Spleen (tissue), 11 donors: ENCODE measurements around the gene PTPRN2. TPM values are rescaled to one million over a fixed set of nuclear protein-coding genes. Genes with fewer than 3 reads are reported as not detected.

ENCODE experiments used
- DNase-seq: peaks from one replicate; pipeline ENCODE4 v3.0.0-alpha.2; 2020
- H3K27ac ChIP-seq, 8 donors: fragments of 200-600 bp; sonication (generic) in 7 of 8; 1 replicate in 4 of 8; 2 replicates in 4 of 8; pipeline versions ENCODE4 v1.5.0 to v1.8.0; 2016 to 2021; ENCODE audit warnings: inconsistent platforms in 4 of 8, mild to moderate bottlenecking in 4 of 8, moderate library complexity in 1 of 8
- H3K27me3 ChIP-seq, 7 donors: fragments of 200-600 bp; sonication (generic) in 6 of 7; replicated peaks in 1 of 7; 1 replicate in 4 of 7; 2 replicates in 3 of 7; pipeline versions ENCODE4 v1.5.0 to v1.8.0; 2016 to 2021; ENCODE audit warnings: inconsistent platforms in 3 of 7, mild to moderate bottlenecking in 1 of 7
- H3K36me3 ChIP-seq, 6 donors: fragments of 200-600 bp; sonication (generic) in 5 of 6; 1 replicate in 4 of 6; 2 replicates in 2 of 6; pipeline versions ENCODE4 v1.5.0 to v1.8.0; 2016 to 2021; ENCODE audit warnings: inconsistent platforms in 2 of 6
- H3K4me1 ChIP-seq, 6 donors: fragments of 200-600 bp; sonication (generic) in 5 of 6; 1 replicate in 3 of 6; 2 replicates in 3 of 6; pipeline versions ENCODE4 v1.5.0 to v1.8.0; 2016 to 2021; ENCODE audit warnings: inconsistent platforms in 3 of 6
- H3K4me3 ChIP-seq, 8 donors: fragments of 200-600 bp; sonication (generic) in 7 of 8; 1 replicate in 4 of 8; 2 replicates in 4 of 8; pipeline versions ENCODE4 v1.5.0 to v1.8.0; 2016 to 2021; ENCODE audit warnings: inconsistent platforms in 4 of 8, mild to moderate bottlenecking in 4 of 8, moderate library complexity in 2 of 8
- H3K9me3 ChIP-seq, 8 donors: fragments of 200-600 bp; sonication (generic) in 7 of 8; 1 replicate in 4 of 8; 2 replicates in 4 of 8; pipeline versions ENCODE4 v1.5.0 to v1.8.0; 2016 to 2021; ENCODE audit warnings: inconsistent platforms in 4 of 8
- CTCF ChIP-seq, 11 experiments: fragments of 200-600 bp in 7 of 11; fragments of 450-650 bp in 4 of 11; sonication (generic) in 4 of 11; IDR thresholded peaks in 8 of 11; conservative IDR thresholded peaks in 3 of 11; 1 replicate in 7 of 11; 2 replicates in 4 of 11; pipeline versions ENCODE4 v1.4.0 to v1.8.0; 2016 to 2021; ENCODE audit warnings: antibody characterized with exemption in 11 of 11, inconsistent platforms in 4 of 11, mild to moderate bottlenecking in 1 of 11
- POLR2A ChIP-seq, 3 donors: fragments of 450-650 bp; IDR thresholded peaks; one replicate each; pipeline ENCODE4 v1.5.1; 2017; ENCODE audit warnings: antibody characterized with exemption in 3 of 3, mild to moderate bottlenecking in 1 of 3
- POLR2AphosphoS5 ChIP-seq, 3 donors: sonication (generic); formaldehyde crosslinking; IDR thresholded peaks; one replicate each; pipeline ENCODE4 v1.5.1; 2017; ENCODE audit warnings: antibody characterized with exemption in 3 of 3
- WGBS, 5 donors: extraction: QIAGEN DNeasy Blood & Tissue Kit in 3 of 5; methylation state at CpG; one replicate each; pipeline versions ENCODE4 v1.1.5 to v1.1.7; 2013 to 2018; 5-methylcytosine and 5-hydroxymethylcytosine counted together
- intact Hi-C: fragments of 100-400 bp; cut with DNase I; formaldehyde crosslinking; loops from one replicate; pipeline ENCODE4 v1.15.0; 2023; ENCODE audit warnings: low total_unique reads
- polyA plus RNA-seq, 3 donors: library from polyadenylated mRNA; stranded (reverse); fragments of 200-250 nt; gene quantifications; one replicate each; pipeline ENCODE4 v1.2.1, GENCODE V29; 2013
- total RNA-seq, 7 donors: library from RNA; depleted of rRNA in 3 of 7; stranded (reverse); fragments of >200 nt in 3 of 7; fragmentation: NEBNext Ultra II Directional in 4 of 7; extraction: Animal tissue kit (Norgen Biotek cat#: 25700) in 4 of 7; gene quantifications; one replicate each; pipeline versions ENCODE4 v1.1.0 to v1.2.1, GENCODE V29; 2016 to 2021
- donor health status: healthy with polysubstance abuse.
- donor health status: DM: no; HTN: no; CAD: no; lungs with moderate emphysema.
- donor health status: DM: no; HTN: no; CAD: no.
- donor health status: Bipolar disorder and iron deficiency.
- donor health status: healthy.
- donor health status: DM: no; HTN: no; CAD: no.
- donor health status: DM: yes; HTN: yes; CAD: no.

The PTPRN2 gene
- total and polyA plus RNA-seq, 10 donors: 7.0 to 22.8 (median 16.8) TPM

DNA sequence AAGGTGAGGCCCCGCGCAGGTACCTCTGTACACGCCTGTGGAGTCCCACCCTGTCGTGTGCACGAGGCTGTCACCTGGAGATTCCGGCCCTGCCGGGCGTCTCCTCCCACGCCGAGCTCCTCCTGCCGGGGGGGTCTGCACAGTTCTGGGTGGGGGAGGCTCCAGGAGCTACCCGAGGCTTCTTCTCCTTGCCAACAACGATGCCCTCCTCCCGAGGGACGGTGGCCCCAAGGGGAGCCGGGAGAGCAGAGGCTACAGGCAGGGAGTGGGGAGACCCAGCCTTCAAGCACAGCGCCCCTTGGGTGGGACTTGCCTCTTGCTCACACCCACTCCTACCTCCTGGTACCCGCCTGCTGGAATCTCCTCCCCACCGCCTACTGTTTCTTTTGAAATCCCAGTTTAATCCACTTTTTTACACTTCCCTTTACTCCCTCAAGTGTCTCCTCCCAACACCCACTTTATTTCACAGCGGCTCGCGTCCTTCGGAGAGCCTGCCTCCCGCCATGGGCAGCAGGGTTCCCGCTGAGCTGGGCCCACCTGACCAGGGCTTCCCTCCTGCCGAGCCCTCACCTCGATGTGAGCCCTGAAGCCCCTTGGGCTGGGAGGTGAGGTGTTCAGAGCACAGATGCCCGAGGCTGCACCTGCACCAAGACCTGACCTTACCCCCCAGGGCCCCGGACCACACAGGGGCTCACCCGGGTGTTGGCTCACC, 912.8 kb downstream of the PTPRN2 start:
- intact Hi-C loops: no loop called here
- TF ChIP-seq POLR2A (IDR thresholded peaks at IDR 0.05): no peak
- no peak for TF ChIP-seq CTCF (IDR thresholded peaks at IDR 0.05 in 8 of 11, conservative IDR thresholded peaks at IDR 0.05 in 3 of 11)
- TF ChIP-seq POLR2AphosphoS5 (IDR thresholded peaks at IDR 0.05): no peak
- Histone ChIP-seq H3K4me1 (no peaks in the 10 kb centered on the region), H3K27ac (no peak overlapping the region), H3K27me3 (peaks cover 0 to 88% (median 17%) of the 10 kb centered on the region in 7 donors), H3K4me3 (no peak overlapping the region), H3K9me3 (no peaks in the 10 kb centered on the region), H3K36me3 (no peaks in the 10 kb centered on the region)
- peak; percentile 71 for DNase-seq
- 87 to 90% (median 89%) methylated on average over 27 to 30 of the region's 30 CpGs for WGBS, 5 donors

DNA sequence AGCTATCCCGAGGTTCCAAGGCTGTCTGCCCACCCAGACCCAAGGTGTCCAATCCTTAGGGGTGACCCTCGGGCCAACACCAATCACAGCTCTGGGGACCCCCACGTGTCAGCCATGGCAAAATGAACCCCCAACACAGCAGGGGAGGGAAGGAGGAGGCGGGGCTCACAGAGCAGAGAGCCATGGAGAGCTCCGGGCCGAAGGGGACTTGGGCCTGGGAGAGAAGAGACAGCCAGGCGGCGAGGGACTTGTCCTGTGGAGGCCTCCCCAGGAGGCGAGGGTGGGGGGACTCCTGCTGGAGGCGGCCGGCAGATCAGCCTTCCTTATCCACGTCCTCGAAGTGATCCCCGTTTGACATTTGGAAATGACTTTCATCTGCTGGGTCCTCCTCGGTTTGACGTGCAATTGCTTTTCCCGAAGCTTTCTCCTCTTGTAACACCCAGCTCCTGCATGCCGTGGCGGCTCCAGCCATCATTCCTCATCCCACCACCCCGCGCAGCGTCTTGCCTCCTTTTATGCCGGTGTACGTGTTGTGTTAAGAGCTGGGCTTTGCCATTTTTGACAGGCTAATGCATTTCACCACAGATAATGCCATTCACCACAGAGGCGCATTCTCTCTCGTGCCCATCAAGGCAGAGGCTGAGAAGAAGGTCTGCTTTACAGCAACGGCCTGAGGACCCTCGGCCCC, 913.5 kb downstream of the PTPRN2 start:
- Histone ChIP-seq H3K4me3 (no peak overlapping the region), H3K27ac (no peak overlapping the region), H3K27me3 (peaks cover 0 to 88% (median 10%) of the 10 kb centered on the region in 7 donors), H3K4me1 (peaks cover 0 to 2% (median 0%) of the 10 kb centered on the region in 6 donors), H3K9me3 (no peaks in the 10 kb centered on the region), H3K36me3 (no peaks in the 10 kb centered on the region)
- DNase-seq: peak; percentile 75
- intact Hi-C loops: no loop called here
- TF ChIP-seq POLR2AphosphoS5 (IDR thresholded peaks at IDR 0.05) (no peak), CTCF (IDR thresholded peaks at IDR 0.05 in 8 of 11, conservative IDR thresholded peaks at IDR 0.05 in 3 of 11) (no peak), POLR2A (IDR thresholded peaks at IDR 0.05) (no peak)
- WGBS, 5 donors: 85 to 92% (median 88%) methylated on average over 28 of the region's 28 CpGs

GRCh38 chr7:157673573-157673972, 914.0 kb downstream of the PTPRN2 start:
- Histone ChIP-seq H3K4me3 (no peak overlapping the region), H3K36me3 (no peaks in the 10 kb centered on the region), H3K27ac (no peak overlapping the region), H3K9me3 (no peaks in the 10 kb centered on the region), H3K4me1 (peaks cover 0 to 8% (median 1%) of the 10 kb centered on the region in 6 donors), H3K27me3 (peaks cover 0 to 88% (median 8%) of the 10 kb centered on the region in 7 donors)
- intact Hi-C loops: no loop called here
- TF ChIP-seq CTCF (IDR thresholded peaks at IDR 0.05 in 8 of 11, conservative IDR thresholded peaks at IDR 0.05 in 3 of 11) (no peak), POLR2AphosphoS5 (IDR thresholded peaks at IDR 0.05) (no peak), POLR2A (IDR thresholded peaks at IDR 0.05) (no peak)
- DNase-seq: peak; percentile 52
- 78 to 86% (median 80%) methylated on average over 14 of the region's 14 CpGs for WGBS, 5 donors
